Omental fat pad (tissue), 4 donors: Measurements from ENCODE around the gene ASCC1. TPM values are rescaled to one million over a fixed set of nuclear protein-coding genes. Genes with fewer than 3 reads are reported as not detected.

ENCODE experiments used
- ATAC-seq: fragments of 150-250 bp; one replicate; pipeline ENCODE4 v1.9.1; 2016; ENCODE audit warnings: mild to moderate bottlenecking, moderate library complexity; ENCODE audit not compliant: low FRiP score
- DNase-seq: peaks from one replicate; pipeline ENCODE4 v3.0.0-alpha.2; 2019; ENCODE audit warnings: low spot score
- CTCF ChIP-seq, 3 donors: fragments of 450-650 bp; IDR thresholded peaks; one replicate each; pipeline ENCODE4 v1.5.1; 2016 to 2017; ENCODE audit warnings: antibody characterized with exemption in 3 of 3, mild to moderate bottlenecking in 3 of 3, moderate library complexity in 2 of 3
- total RNA-seq, 4 donors: library from RNA; depleted of rRNA; stranded (reverse); fragments of >200 nt; gene quantifications; one replicate each; pipeline ENCODE4 v1.1.0, GENCODE V29; 2016

The ASCC1 gene
- total RNA-seq, 4 donors from 2014 or later = 21.3 to 34.5 (median 26.3) TPM

- no peak for ATAC-seq
- TF ChIP-seq CTCF (IDR thresholded peaks at IDR 0.05) = no peak
- no peak for DNase-seq
These were observed 40.9 kb downstream of the ASCC1 start for GRCh38 chr10:72175149-72175548.

- DNase-seq = no peak
- TF ChIP-seq CTCF (IDR thresholded peaks at IDR 0.05) = no peak
- ATAC-seq = no peak
These were observed 41.8 kb downstream of the ASCC1 start for GRCh38 chr10:72174297-72174662.

- DNase-seq (no peak), ATAC-seq (no peak)
- TF ChIP-seq CTCF (IDR thresholded peaks at IDR 0.05) = no peak
These were observed 42.3 kb downstream of the ASCC1 start for GRCh38 chr10:72173619-72174296.

GRCh38 chr10:72173262-72173618, 42.8 kb downstream of the ASCC1 start:
- TF ChIP-seq CTCF (IDR thresholded peaks at IDR 0.05) = no peak
- no peak for ATAC-seq
- DNase-seq = no peak

GRCh38 chr10:72171175-72171630, 44.9 kb downstream of the ASCC1 start:
- ATAC-seq = no peak
- no peak for TF ChIP-seq CTCF (IDR thresholded peaks at IDR 0.05)
- DNase-seq = no peak

GRCh38 chr10:72170733-72171132, 45.3 kb downstream of the ASCC1 start:
- DNase-seq = no peak
- TF ChIP-seq CTCF (IDR thresholded peaks at IDR 0.05) = no peak
- no peak for ATAC-seq

GRCh38 chr10:72170263-72170662, 45.8 kb downstream of the ASCC1 start:
- ATAC-seq = no peak
- TF ChIP-seq CTCF (IDR thresholded peaks at IDR 0.05) = no peak

More at GRCh38 chr10:72170263-72170662, 45.8 kb downstream of the ASCC1 start:
- no peak for DNase-seq
